Heart right ventricle (tissue), 16 donors: ENCODE data around the gene CEP164. TPM values are rescaled to one million over a fixed set of nuclear protein-coding genes. Genes with fewer than 3 reads are reported as not detected.

ENCODE experiments used
- ATAC-seq, 8 donors: fragments of 200-7000 bp; cut with Tn5 transposase; one replicate each; pipeline ENCODE4 v1.9.1; 2020; ENCODE audit warnings: mild to moderate bottlenecking in 8 of 8, moderate library complexity in 8 of 8, moderate number of reproducible peaks in 1 of 8
- DNase-seq, 2 donors: peaks; one replicate each; pipeline ENCODE4 v3.0.0-alpha.2; 2020
- H3K27ac ChIP-seq, 10 donors: fragments of 200-600 bp; sonication (generic) in 2 of 10; one replicate each; pipeline versions ENCODE4 v1.5.0 to v1.8.0; 2020 to 2022; ENCODE audit warnings: mild to moderate bottlenecking in 3 of 10
- H3K27me3 ChIP-seq, 7 donors: fragments of 200-600 bp; one replicate each; pipeline ENCODE4 v1.8.0; 2021 to 2022; ENCODE audit warnings: mild to moderate bottlenecking in 2 of 7
- H3K36me3 ChIP-seq, 9 donors: fragments of 200-600 bp; sonication (generic) in 1 of 9; one replicate each; pipeline versions ENCODE4 v1.5.0 to v1.8.0; 2020 to 2022; ENCODE audit warnings: mild to moderate bottlenecking in 2 of 9
- H3K4me1 ChIP-seq, 9 donors: fragments of 200-600 bp; sonication (generic) in 1 of 9; one replicate each; pipeline versions ENCODE4 v1.5.0 to v1.8.0; 2020 to 2022; ENCODE audit warnings: mild to moderate bottlenecking in 4 of 9
- H3K4me3 ChIP-seq, 10 donors: fragments of 200-600 bp; sonication (generic) in 2 of 10; one replicate each; pipeline versions ENCODE4 v1.5.0 to v1.8.0; 2020 to 2022; ENCODE audit warnings: mild to moderate bottlenecking in 7 of 10, moderate library complexity in 2 of 10
- H3K9me3 ChIP-seq, 11 donors: fragments of 200-600 bp in 10 of 11; sonication (generic) in 2 of 11; one replicate each; pipeline versions ENCODE4 v1.5.0 to v1.8.0; 2013 to 2022; ENCODE audit warnings: mild to moderate bottlenecking in 2 of 11, control low read depth in 1 of 11, moderate library complexity in 1 of 11
- CTCF ChIP-seq, 9 donors: fragments of 200-600 bp; sonication (generic) in 2 of 9; IDR thresholded peaks; one replicate each; pipeline versions ENCODE4 v1.5.0 to v1.8.0; 2021 to 2022; ENCODE audit warnings: antibody characterized with exemption in 9 of 9, mild to moderate bottlenecking in 5 of 9, moderate library complexity in 1 of 9
- WGBS, 2 donors: extraction: QIAGEN DNeasy Blood & Tissue Kit; methylation state at CpG; one replicate each; pipeline ENCODE4 v1.1.7; 2013; ENCODE audit warnings: inconsistent platforms in 1 of 2; 5-methylcytosine and 5-hydroxymethylcytosine counted together
- intact Hi-C, 10 donors: fragments of 100-400 bp; cut with DNase I; formaldehyde crosslinking; loops; one replicate each; pipeline versions ENCODE4 v1.11.1 to v1.14.2; 2022
- polyA plus RNA-seq, 2 donors: library from polyadenylated mRNA; stranded (reverse); fragments of 200-250 nt; gene quantifications; one replicate each; pipeline ENCODE4 v1.2.3, GENCODE V29; 2013
- total RNA-seq, 10 donors: library from RNA; stranded (reverse); fragmentation: NEBNext Ultra II Directional in 3 of 10; extraction: Animal tissue kit (Norgen Biotek cat#: 25700) in 3 of 10; gene quantifications; one replicate each; pipeline versions ENCODE4 v1.2.1 to v1.2.4, GENCODE V29; 2021 to 2023
- donor health status: Arrhythmogenic right ventricular cardiomyopathy.
- donor health status: ischemic (EF 13 %, LVEDD 7.1; RV severe dilation, severe dysfunction).
- donor health status: healthy with polysubstance abuse.
- donor health status: DM: no; HTN: yes; CAD: no.
- donor health status: DM: no; HTN: no; CAD: no.
- donor health status: ischemic (EF 25% LVEDD 6.9; RV normal size, moderate dysfunction).
- donor health status: ischemic (EF 25% LVEDD 5.7; RV mildly dilated, moderate dysfunction).
- donor health status: healthy.
- donor health status: DM: yes; HTN: yes; CAD: no.
- donor health status: Ischemic cardiomyopathy.
- donor health status: ischemic (EF 35%, LVEDD 5.7; RV mildly dilated, moderate dysfunction).
- donor health status: nonischemic (EF 11% LVEDD 7.7; RV severe dilation, severe dysfunction).
- donor health status: DM: yes; HTN: yes; CAD: no.
- donor health status: PGD.
- donor health status: ischemic (EF 29% LVEDD 5.4; RV normal size, mild dysfunction).
- donor health status: nonischemic (EF 23%, LVEDD 6.1; RV moderate dilation, normal function).

Gene CEP164
- total and polyA plus RNA-seq, 12 donors = 3.5 to 17.9 (median 6.6) TPM

- TF ChIP-seq CTCF (IDR thresholded peaks at IDR 0.05) = no peak
- no peak overlapping the region for H3K4me3 ChIP-seq
- H3K27me3 ChIP-seq = peaks cover 0 to 6% (median 0%) of the 10 kb centered on the region in 7 donors
- no peaks in the 10 kb centered on the region for H3K4me1 ChIP-seq
- no peak for DNase-seq
- peaks cover 0 to 5% (median 1%) of the 10 kb centered on the region in 11 donors for H3K9me3 ChIP-seq
- WGBS, 2 donors = 84 to 86% methylated on average over 14 of the region's 14 CpGs
- ATAC-seq = peak in 1 of 8 donors; percentile 32
- no peak overlapping the region for H3K27ac ChIP-seq
- intact Hi-C loops = no loop called here
- peaks cover 0 to 66% (median 10%) of the 10 kb centered on the region in 9 donors for H3K36me3 ChIP-seq
Observed at GRCh38 chr11:117410861-117411710, 83.4 kb downstream of the CEP164 start.

DNA sequence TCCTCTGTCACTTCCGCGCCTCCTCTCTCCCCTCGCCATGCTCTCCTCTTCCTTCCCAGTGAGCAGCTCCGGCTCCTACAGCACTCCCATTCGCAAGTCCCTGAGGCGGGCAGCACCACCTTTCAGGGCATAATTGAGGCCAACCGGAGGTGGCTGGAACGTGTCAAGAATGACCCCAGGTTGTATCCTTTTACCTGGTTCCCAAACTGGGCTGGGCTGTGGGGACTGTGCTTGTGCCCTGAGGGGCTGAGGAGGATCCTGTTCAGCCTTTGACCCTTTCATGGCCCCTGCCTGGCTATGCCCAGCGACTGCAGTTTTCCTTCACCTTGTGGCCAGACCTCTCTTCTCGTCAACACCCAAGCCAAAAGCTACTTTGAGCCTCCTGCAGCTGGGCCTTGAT lies 84.1 kb downstream of the CEP164 start:
- Histone ChIP-seq H3K9me3 (no peaks in the 10 kb centered on the region), H3K4me3 (no peak overlapping the region), H3K27me3 (peaks cover 0 to 6% (median 0%) of the 10 kb centered on the region in 7 donors), H3K36me3 (peaks cover 0 to 61% (median 8%) of the 10 kb centered on the region in 9 donors), H3K27ac (no peak overlapping the region), H3K4me1 (no peaks in the 10 kb centered on the region)
- DNase-seq = no peak
- intact Hi-C loops = no loop called here
- no peak for TF ChIP-seq CTCF (IDR thresholded peaks at IDR 0.05)
- 81 to 87% methylated on average over 10 of the region's 10 CpGs for WGBS, 2 donors
- no peak for ATAC-seq

DNA sequence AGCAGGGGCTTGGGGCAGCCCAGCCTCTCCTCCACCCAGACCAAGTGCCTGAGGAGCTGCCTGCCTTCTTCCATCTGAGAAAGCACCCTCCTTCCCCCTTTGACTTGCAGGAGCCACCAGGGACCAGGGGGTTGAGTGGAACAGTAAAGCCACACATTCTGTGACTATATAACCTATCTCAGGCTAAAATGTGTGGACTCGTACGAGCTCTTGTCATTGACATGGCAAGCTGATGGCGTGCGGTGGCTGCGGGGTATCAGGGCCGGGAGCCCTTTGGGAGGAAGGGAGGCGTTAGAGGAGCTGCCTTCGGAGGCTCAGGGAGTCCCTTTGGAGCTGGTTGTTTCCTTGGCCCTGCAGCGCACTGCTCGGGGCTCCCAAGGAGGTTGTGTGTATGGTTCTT lies 84.5 kb downstream of the CEP164 start:
- DNase-seq = no peak
- no peak for TF ChIP-seq CTCF (IDR thresholded peaks at IDR 0.05)
- Histone ChIP-seq H3K9me3 (no peaks in the 10 kb centered on the region), H3K4me1 (no peaks in the 10 kb centered on the region), H3K36me3 (peaks cover 0 to 57% (median 8%) of the 10 kb centered on the region in 9 donors), H3K4me3 (no peak overlapping the region), H3K27me3 (peaks cover 0 to 8% (median 0%) of the 10 kb centered on the region in 7 donors), H3K27ac (no peak overlapping the region)
- ATAC-seq = no peak
- WGBS, 2 donors = 86 to 94% methylated on average over 10 of the region's 10 CpGs
- intact Hi-C loops = no loop called here

DNA sequence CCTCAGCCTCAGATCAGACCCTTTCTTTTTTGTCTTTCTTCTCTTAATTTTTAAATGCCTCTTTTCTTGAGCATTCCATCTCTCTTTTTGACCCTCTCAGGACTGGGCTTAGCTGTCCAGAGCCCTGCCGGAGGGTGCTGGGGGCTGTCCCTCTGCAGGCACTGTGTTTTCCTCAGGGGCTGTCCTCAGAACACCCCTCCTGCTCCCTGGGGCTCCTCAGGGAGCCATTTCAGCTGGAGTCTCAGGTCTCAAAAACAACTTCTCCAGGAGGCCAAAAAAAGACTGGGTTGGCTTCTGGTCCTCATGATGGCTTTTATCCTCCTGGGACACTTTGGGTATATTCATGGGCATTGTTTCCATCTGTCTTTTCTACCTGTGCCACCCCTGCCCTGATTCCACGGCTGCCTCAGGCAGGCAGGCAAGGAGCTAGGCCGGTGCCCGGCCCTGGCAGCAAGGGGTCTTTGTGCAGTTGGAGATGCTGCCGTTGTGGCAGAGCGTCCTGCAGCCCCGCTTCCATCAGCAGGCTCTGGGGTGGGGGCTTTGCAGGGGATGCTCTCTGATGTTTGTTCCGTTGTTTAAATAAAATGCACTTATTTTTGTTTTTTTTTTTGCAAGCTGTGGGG lies 85.1 kb downstream of the CEP164 start:
- 88 to 97% methylated on average over 8 of the region's 8 CpGs for WGBS, 2 donors
- Histone ChIP-seq H3K4me1 (no peaks in the 10 kb centered on the region), H3K4me3 (no peak overlapping the region), H3K27ac (no peak overlapping the region), H3K36me3 (peaks cover 0 to 53% (median 8%) of the 10 kb centered on the region in 9 donors), H3K9me3 (no peaks in the 10 kb centered on the region), H3K27me3 (peaks cover 0 to 9% (median 0%) of the 10 kb centered on the region in 7 donors)
- DNase-seq = no peak
- intact Hi-C loops = no loop called here
- no peak for TF ChIP-seq CTCF (IDR thresholded peaks at IDR 0.05)
- ATAC-seq = no peak
